HepG2 (cell line): Measurements from ENCODE around the gene ACBD6. TPM values are rescaled to one million over a fixed set of nuclear protein-coding genes. Genes with fewer than 3 reads are reported as not detected.

Source experiments
- ATAC-seq: fragments of 200-7000 bp; cut with Tn5 transposase; 3 replicates; pipeline ENCODE4 v1.9.1; 2020; ENCODE audit warnings: mild to moderate bottlenecking, moderate library complexity
- BruUV-seq: library from RNA; stranded (reverse); fragments of 400-500 nt; replicated peaks from 2 replicates; lab custom pipeline; 2021; lab: Mats Ljungman, UMichigan
- CTCF ChIA-PET: fragments of 300-600 bp; formaldehyde crosslinking; extraction: SDS; loops from one replicate; lab custom pipeline; 2021; ENCODE audit warnings: low total read pairs, inconsistent platforms, low intra/inter-chr PET ratio; lab: Yijun Ruan, JAX
- POLR2A ChIA-PET: fragments of 350-600 bp; sonication (Branson Sonifier 250); formaldehyde crosslinking; loops from one replicate; lab custom pipeline; 2020; ENCODE audit warnings: antibody characterized with exemption, inconsistent platforms; lab: Yijun Ruan, JAX
- DNase-seq: peaks from one replicate; pipeline ENCODE4 v3.0.0-alpha.2; 2015; ENCODE audit warnings: low spot score
- FAIRE-seq: peaks from 3 replicates; lab custom pipeline; 2011; peaks lifted over from hg19 to GRCh38; lab: Jason Lieb, UNC
- H2AFZ ChIP-seq: one replicate; pipeline ENCODE4 v1.6.1; 2011; ENCODE audit warnings: low read length, inconsistent platforms
- H3K27ac ChIP-seq: fragments of 300-600 bp; 3 replicates; pipeline ENCODE4 v1.8.0; 2011; ENCODE audit warnings: mixed run types, mild to moderate bottlenecking, mixed read lengths, low read length, inconsistent platforms; ENCODE audit not compliant: insufficient read depth; ENCODE audit errors: extremely low read length
- H3K27me3 ChIP-seq, 2 experiments: fragments of 200-600 bp in 1 of 2; 2 replicates in 1 of 2; 3 replicates in 1 of 2; pipeline versions ENCODE4 v1.6.0 to v1.8.0; 2011; ENCODE audit warnings: low read length in 2 of 2, mild to moderate bottlenecking in 2 of 2, moderate library complexity in 2 of 2, inconsistent platforms in 1 of 2; ENCODE audit not compliant: insufficient read depth in 2 of 2, control insufficient read depth in 1 of 2
- H3K36me3 ChIP-seq, 2 experiments: fragments of 200-600 bp in 1 of 2; replicated peaks in 1 of 2; 2 replicates in 1 of 2; 3 replicates in 1 of 2; pipeline versions ENCODE4 v1.5.1 to v1.8.0; 2011; ENCODE audit warnings: low read length in 2 of 2, inconsistent platforms in 1 of 2; ENCODE audit not compliant: insufficient read depth in 2 of 2, control insufficient read depth in 1 of 2
- H3K4me1 ChIP-seq: 2 replicates; pipeline ENCODE4 v1.5.1; 2012; ENCODE audit warnings: low read length, inconsistent platforms; ENCODE audit not compliant: insufficient read depth
- H3K4me2 ChIP-seq: 2 replicates; pipeline ENCODE4 v1.6.0; 2011; ENCODE audit warnings: low read depth, low read length, inconsistent platforms
- H3K4me3 ChIP-seq, 3 experiments: fragments of 200-600 bp in 1 of 3; sonication (generic), shearing (Covaris generic) in 1 of 3; replicated peaks in 1 of 3; 2 replicates each; pipeline ENCODE4 v1.5.1; 2011 to 2016; ENCODE audit warnings: low read length in 3 of 3, inconsistent platforms in 2 of 3, low read depth in 2 of 3, mild to moderate bottlenecking in 2 of 3, control low read depth in 1 of 3, mixed read lengths in 1 of 3; ENCODE audit not compliant: insufficient read depth in 1 of 3
- H3K79me2 ChIP-seq: one replicate; pipeline ENCODE4 v1.6.1; 2011; ENCODE audit warnings: low read length, inconsistent platforms; ENCODE audit not compliant: insufficient read depth
- H3K9ac ChIP-seq: 2 replicates; pipeline ENCODE4 v1.6.0; 2011; ENCODE audit warnings: mild to moderate bottlenecking, low read depth, low read length, inconsistent platforms; ENCODE audit not compliant: insufficient read depth
- H3K9me3 ChIP-seq: 2 replicates; pipeline ENCODE4 v1.5.1; 2012; ENCODE audit warnings: mild to moderate bottlenecking, low read length
- H4K20me1 ChIP-seq: 2 replicates; pipeline ENCODE4 v1.6.0; 2011; ENCODE audit warnings: inconsistent platforms, mild to moderate bottlenecking, low read length, moderate library complexity; ENCODE audit not compliant: insufficient read depth
- FLYWCH1 ChIP-seq: sonication (generic); formaldehyde crosslinking; IDR thresholded peaks from 2 replicates; pipeline ENCODE4 v1.8.1; 2023; ENCODE audit warnings: mild to moderate bottlenecking, missing genetic modification reagents
- HCFC1 ChIP-seq: fragments of 150-350 bp; IDR thresholded peaks from 2 replicates; pipeline ENCODE4 v1.6.1; 2014; ENCODE audit warnings: low read depth, low read length
- MBD4 ChIP-seq: IDR thresholded peaks from 2 replicates; pipeline ENCODE4 v1.6.1; 2012; ENCODE audit warnings: low read length, inconsistent platforms, borderline replicate concordance
- NFRKB ChIP-seq: fragments of 450-650 bp; IDR thresholded peaks from 2 replicates; pipeline ENCODE4 v1.6.1; 2017
- POGZ ChIP-seq: sonication (generic); formaldehyde crosslinking; IDR thresholded peaks from 2 replicates; pipeline ENCODE4 v1.4.0; 2020; ENCODE audit warnings: mild to moderate bottlenecking, missing genetic modification reagents
- SATB2 ChIP-seq: sonication (generic); formaldehyde crosslinking; IDR thresholded peaks from 2 replicates; pipeline ENCODE4 v1.5.0; 2020; ENCODE audit warnings: missing genetic modification reagents
- TOE1 ChIP-seq: sonication (generic); formaldehyde crosslinking; IDR thresholded peaks from 2 replicates; pipeline ENCODE4 v1.4.0; 2020; ENCODE audit warnings: mild to moderate bottlenecking, missing genetic modification reagents
- ZNF234 ChIP-seq: sonication (generic); formaldehyde crosslinking; conservative IDR thresholded peaks from 2 replicates; pipeline ENCODE4 v1.5.1; 2020; ENCODE audit warnings: mild to moderate bottlenecking, missing genetic modification reagents
- ZNF441 ChIP-seq: sonication (generic); formaldehyde crosslinking; IDR thresholded peaks from 2 replicates; pipeline ENCODE4 v1.7.0; 2021; ENCODE audit warnings: missing genetic modification reagents, borderline replicate concordance
- ZNF878 ChIP-seq: sonication (generic); formaldehyde crosslinking; IDR thresholded peaks from 2 replicates; pipeline ENCODE4 v1.8.1; 2023; ENCODE audit warnings: mild to moderate bottlenecking, missing genetic modification reagents, moderate library complexity
- ZSCAN30 ChIP-seq: sonication (generic); formaldehyde crosslinking; IDR thresholded peaks from 2 replicates; pipeline ENCODE4 v1.5.0; 2020; ENCODE audit warnings: mild to moderate bottlenecking, missing genetic modification reagents
- WGBS: methylation state at CpG from one replicate; pipeline ENCODE4 v1.1.6; 2017; ENCODE audit warnings: low lambda C conversion rate; 5-methylcytosine and 5-hydroxymethylcytosine counted together
- in situ Hi-C: cut with HindIII; loops from 2 replicates; pipeline ENCODE4 v1.10.0; 2017; ENCODE audit warnings: low pct_unique_long_range_greater_than_20kb; ENCODE audit not compliant: extremely low pct_ligation_motif_present
- intact Hi-C: fragments of 100-400 bp; cut with micrococcal nuclease; formaldehyde crosslinking; loops from one replicate; pipeline ENCODE4 v1.10.0; 2022; ENCODE audit not compliant: unreplicated experiment
- polyA plus RNA-seq, 8 experiments: library from polyadenylated mRNA; depleted of rRNA in 3 of 8; stranded (reverse) in 7 of 8; unstranded in 1 of 8; fragments of >200 nt; fragmentation: Illumina TruSeq in 4 of 8; extraction: Trizol in 4 of 8; gene quantifications; 2 replicates each; pipeline versions ENCODE4 v1.2.1 to v1.2.3, GENCODE V29; 2011 to 2016; ENCODE audit warnings: low read depth in 4 of 8, missing spikeins in 1 of 8, mixed read lengths in 1 of 8; ENCODE audit not compliant: insufficient read depth in 1 of 8
- total RNA-seq, 5 experiments: library from RNA; depleted of rRNA; stranded (reverse); fragments of >200 nt; fragmentation: Illumina TruSeq; extraction: Trizol; gene quantifications; 2 replicates each; pipeline ENCODE4 v1.2.3, GENCODE V29; 2016; ENCODE audit warnings: low read depth in 1 of 5
- TF ChIP-seq, protein P1 (sequence below): sonication (generic); formaldehyde crosslinking; IDR thresholded peaks from 2 replicates; pipeline ENCODE4 v1.5.1; 2020; ENCODE audit warnings: missing genetic modification reagents, mild to moderate bottlenecking, borderline replicate concordance
- TF ChIP-seq, protein P2 (sequence below): IDR thresholded peaks from 2 replicates; pipeline ENCODE4 v1.6.1; 2016; ENCODE audit warnings: missing genetic modification reagents, missing compliant biosample characterization
- TF ChIP-seq, protein P3 (sequence below): sonication (generic); formaldehyde crosslinking; IDR thresholded peaks from 2 replicates; pipeline ENCODE4 v1.4.0; 2020; ENCODE audit warnings: missing genetic modification reagents

ACBD6 gene
- total and polyA plus RNA-seq, 2 of the 13 experiments (the other 11 are each of a cell fraction or from before 2014, with no cell fraction given) = 33.5 to 47.2 TPM

DNA sequence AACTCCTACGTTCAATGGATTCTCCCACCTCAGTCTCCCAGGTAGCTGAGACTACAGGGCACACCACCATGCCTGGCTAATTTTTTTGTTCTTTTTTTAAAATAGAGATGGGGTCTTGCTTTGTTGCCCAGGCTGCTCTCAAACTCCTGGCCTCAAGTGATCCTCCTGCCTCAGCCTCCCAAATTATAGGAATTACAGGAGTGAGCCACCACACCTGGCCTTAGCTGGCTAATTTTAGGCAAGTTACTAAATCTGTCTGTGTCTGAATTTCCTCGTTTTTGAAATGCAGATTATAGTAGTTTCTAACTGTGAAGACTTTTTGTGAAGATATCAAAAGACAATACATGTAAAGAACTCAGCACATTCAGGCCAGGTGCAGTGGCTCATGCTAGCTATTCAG is 13.7 kb downstream of the ACBD6 start:
- Histone ChIP-seq H3K4me2 (no peak overlapping the region), H3K4me3 (no peak overlapping the region)
- POLR2A ChIA-PET = no interaction called here
- DNase-seq = no peak
- no peak for FAIRE-seq
- CTCF ChIA-PET = no interaction called here
- TF ChIP-seq FLYWCH1 (CRISPR knock-in tag) (no peak), ZSCAN30 (CRISPR knock-in tag) (no peak), NFRKB (no peak), TOE1 (CRISPR knock-in tag) (no peak), ZNF878 (CRISPR knock-in tag) (no peak), ZNF234 (CRISPR knock-in tag) (no peak), SATB2 (CRISPR knock-in tag) (no peak), HCFC1 (no peak), POGZ (CRISPR knock-in tag) (no peak), ZNF441 (CRISPR knock-in tag) (no peak), MBD4 (no peak)
- TF ChIP-seq, protein P1, sequence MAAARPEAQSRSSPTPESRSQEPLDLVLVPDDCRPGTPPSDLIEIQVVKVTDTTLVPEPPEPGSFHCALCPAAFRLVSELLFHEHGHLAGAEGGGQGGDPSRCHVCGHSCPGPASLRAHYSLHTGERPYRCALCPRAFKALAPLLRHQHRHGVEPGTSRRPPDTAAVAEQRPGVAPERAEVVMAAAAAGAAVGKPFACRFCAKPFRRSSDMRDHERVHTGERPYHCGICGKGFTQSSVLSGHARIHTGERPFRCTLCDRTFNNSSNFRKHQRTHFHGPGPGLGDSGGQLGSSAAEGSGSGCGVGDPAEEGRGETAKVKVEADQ (CRISPR knock-in tag) = no peak
- TF ChIP-seq, protein P2, sequence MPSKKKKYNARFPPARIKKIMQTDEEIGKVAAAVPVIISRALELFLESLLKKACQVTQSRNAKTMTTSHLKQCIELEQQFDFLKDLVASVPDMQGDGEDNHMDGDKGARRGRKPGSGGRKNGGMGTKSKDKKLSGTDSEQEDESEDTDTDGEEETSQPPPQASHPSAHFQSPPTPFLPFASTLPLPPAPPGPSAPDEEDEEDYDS (CRISPR knock-in tag) = no peak
- TF ChIP-seq, protein P3, sequence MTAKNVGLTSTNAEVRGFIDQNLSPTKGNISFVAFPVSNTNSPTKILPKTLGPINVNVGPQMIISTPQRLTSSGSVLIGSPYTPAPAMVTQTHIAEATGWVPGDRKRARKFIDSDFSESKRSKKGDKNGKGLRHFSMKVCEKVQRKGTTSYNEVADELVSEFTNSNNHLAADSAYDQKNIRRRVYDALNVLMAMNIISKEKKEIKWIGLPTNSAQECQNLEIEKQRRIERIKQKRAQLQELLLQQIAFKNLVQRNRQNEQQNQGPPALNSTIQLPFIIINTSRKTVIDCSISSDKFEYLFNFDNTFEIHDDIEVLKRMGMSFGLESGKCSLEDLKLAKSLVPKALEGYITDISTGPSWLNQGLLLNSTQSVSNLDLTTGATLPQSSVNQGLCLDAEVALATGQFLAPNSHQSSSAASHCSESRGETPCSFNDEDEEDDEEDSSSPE = no peak
- TF ChIP-seq, all 625 proteins: peak for 0
- no peak for ATAC-seq
- H3K9ac ChIP-seq = no peak overlapping the region
- H3K36me3 ChIP-seq = peaks cover 2 to 21% of the 10 kb centered on the region in 2 experiments; a peak in 4 of 5 replicates
- no peak overlapping the region for H2AFZ ChIP-seq
- intact Hi-C loops = no loop called here
- BruUV-seq = no TSS peak
- H3K4me1 ChIP-seq = no peaks in the 10 kb centered on the region
- H3K27me3 ChIP-seq = no peaks in the 10 kb centered on the region
- H3K9me3 ChIP-seq = no peaks in the 10 kb centered on the region
- H3K27ac ChIP-seq = no peak overlapping the region
- H4K20me1 ChIP-seq = no peaks in the 10 kb centered on the region
- WGBS = 90% methylated on average over 2 of the region's 2 CpGs
- in situ Hi-C loops = loop anchor here (5.0 kb wide), 1 partner anchor 301 kb away; no protein-coding TSS in a partner anchor
- H3K79me2 ChIP-seq = no peaks in the 10 kb centered on the region
